GM21529 (cell line): ENCODE measurements around the gene WDFY1.

Source experiments
- ATAC-seq: cut with Tn5 transposase; IDR thresholded peaks from one replicate; pipeline ENCODE4 v1.9.1; 2021; ENCODE audit not compliant: unreplicated experiment

WDFY1 gene

DNA sequence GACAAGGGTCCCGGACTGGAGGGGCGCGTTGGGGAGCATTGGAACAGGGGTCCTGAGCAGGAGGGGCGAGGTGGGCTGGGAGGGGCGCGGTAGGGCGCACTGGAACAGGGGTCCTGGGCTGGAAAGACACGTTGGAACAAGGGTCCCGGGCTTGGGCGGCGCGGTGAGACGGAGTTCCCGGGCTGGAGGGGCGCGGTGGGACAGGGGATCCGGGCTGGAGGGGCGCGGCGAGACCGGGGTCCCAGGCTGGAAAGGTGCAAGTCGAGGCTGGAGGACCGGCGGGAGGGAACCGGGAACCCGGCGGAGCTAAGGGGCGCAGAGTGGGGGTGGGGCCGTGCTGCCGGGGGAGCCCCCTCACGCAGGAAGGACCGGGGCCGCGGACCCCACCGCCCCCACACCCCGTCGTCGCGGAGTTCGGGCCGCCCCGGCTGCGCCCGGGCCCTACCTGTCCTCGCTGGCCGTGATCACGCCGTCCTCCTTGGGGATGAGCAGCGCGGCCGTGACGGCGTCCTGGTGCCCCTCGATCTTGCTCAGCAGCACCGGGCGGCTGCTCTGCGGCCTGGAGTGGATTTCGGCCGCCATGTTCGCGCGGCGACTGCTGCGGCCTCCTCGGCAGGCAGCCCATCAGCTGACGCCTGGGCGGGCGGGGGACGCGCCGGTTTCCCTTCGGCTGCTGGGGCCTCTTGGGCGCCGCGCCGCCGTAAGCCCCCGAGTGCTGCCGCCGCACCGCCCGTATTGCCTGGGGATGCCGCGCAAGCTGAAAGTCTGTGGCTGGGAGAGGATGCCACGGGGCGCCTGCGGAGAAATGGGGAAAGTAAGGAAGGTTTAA, at the start of gene WDFY1:
WDFY1 (minus strand) TSS at position 633 of the 829 bp plus-strand sequence; CDS start at position 582, 51 bp downstream.
- ATAC-seq: peak; percentile 78

DNA sequence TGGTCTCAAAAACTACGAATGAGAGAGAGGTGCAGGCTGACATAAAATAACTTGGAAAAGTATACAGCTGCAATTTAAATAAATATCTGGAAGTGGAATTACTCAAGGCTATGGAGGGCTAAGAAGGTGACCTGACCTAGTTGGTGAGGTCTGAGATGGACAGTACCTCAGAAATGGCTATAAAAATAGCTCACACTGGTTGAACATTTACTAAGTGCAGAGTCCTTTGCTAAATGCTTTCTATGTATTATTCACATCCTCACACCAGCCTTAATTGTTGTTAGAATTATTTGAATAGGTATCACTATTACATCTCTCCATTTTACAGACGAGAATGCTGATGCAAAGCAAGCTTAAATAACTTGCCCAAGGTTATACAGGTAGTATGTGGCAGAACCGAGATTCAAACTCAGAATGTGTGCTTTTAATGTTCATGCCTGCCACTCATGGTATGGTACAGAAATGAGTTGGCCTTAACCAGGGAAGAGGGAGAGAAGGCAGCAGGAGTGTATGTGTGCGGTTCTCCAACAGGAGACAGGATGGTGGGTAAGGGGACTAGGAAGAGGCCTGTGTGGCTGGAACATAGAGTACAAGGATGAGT, 49.5 kb upstream of the WDFY1 start:
- ATAC-seq: no peak

DNA sequence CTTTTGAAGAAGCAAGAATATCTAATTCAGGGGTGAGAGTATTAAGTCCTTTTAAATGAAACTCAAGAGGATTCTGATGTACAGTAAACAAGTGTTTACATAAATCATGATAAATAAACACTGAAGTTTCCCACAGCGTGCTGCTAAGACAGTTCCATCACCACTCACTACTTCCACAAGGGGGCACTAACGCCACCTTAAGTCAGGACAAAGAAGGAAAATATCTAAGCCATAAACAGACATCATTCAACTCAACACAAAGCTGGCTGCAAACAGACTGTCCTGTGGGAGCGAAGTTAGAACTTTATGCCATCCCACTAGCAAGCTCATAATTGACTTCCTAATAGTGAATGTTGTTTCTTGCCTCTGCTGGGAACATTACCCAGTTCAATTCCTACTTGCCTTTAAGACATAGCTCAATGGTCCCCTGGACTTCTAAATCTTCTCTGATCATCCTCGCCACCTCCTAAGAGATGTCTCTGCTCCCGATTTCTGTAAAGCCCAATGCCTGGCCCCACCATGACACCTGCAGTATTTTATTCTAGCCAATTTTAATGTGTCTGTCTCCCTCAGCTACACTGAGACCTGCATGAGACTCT, 48.6 kb upstream of the WDFY1 start:
- ATAC-seq: peak; percentile 83

DNA sequence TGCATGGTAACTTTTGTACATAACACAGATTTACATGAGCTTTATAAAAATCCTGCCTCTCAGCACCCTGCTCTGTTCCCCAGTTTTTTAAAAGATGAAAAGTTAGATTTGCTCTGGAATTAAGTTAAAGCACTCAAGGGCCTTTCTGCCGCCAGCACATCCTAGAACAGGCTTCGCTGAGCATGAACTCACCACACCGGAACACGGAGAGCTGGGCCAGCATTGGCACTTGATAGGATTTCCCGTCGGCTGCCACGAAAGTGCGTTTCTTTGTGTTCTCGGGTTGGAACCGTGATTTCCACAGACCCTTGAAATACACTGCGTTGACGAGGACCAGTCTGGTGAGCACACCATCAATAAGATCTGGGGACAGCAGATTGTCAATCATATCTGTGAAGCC, 46.5 kb upstream of the WDFY1 start:
- no peak for ATAC-seq

DNA sequence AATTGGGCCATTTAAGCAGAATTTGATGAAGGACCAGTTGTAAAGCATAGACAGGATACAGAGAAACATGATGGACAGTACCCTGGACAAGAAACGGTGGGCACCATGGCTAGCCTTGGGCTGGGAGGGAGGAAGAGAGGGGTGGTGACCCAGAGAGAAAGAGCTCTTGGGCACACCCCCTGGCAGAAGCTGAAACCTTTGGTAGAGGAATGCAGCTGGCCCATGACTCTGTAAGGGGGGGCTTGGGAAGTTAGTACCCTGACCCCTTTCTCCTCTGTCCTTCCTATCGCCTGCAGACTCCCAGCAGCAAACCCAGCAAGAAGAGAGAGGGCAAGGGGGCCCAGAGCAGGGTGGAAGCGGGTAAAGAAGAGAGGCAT, 44.7 kb upstream of the WDFY1 start:
- no peak for ATAC-seq

DNA sequence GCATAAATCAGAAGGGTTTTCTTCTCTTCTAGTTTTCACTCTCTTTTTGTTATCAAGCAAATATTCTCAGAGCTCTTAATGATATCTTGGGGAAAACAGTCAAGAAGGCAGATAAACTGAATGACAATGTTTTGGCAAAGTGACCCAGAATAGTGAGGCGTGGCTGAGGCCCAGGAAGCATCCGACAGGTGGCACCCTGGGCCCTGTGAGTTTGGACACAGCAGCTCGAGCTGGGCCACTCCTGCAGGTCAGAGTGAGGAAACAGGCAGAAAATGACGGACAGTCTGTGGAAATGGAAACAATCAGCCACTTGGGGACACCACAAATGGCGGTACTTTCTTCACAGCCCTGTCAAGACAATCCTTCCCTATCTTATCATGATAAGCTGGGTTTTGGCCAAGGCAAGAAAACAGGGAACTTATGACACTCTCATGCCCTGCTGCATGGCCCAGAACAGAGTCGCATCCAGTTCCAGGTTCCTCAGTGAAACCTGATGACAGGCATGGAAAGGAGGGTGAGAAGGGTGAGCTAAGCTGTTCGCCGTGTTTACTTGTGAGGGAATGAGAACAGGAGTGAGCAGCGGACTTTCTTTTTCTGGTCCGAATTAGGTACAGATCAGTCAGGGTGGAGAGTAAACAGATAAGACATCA, 44.2 kb upstream of the WDFY1 start:
- ATAC-seq: no peak

DNA sequence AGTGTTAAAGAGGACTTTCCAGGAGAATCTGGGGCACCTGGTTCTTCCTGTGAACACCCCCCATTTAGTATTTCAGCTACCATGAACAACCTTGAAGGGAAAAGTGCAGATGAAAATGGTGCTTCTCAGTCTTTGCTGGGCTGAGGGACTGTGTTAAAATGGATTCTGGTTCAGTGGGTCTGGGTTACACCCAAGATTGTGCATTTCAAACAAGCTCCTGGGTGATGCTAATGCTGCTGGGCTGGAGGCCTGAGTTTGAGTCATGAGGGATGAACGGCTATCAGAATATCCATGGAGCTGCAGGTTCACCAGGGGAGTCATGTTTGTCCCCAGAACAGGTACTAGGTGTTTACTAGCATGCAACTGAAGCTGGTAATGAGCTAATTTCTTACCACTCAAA, 36.1 kb upstream of the WDFY1 start:
- no peak for ATAC-seq

DNA sequence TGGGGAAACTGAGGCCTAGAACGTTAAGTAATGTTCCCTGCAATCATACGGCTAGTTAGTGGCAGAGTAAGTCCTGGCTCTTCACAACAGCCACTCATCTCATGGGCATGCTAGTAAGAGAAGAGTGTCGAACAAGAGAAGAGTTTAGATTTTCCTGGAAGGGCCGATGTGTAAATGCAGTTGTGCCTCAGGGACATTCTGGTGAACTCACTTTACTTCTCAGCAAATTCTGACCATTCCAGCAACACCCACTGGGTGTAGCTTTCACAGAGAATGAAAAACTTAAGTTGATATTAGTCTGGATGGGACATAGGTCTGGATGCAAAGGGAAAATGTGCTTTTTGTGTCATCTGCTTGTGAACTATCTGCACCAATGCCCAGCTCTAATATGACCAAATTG, 35.7 kb upstream of the WDFY1 start:
- no peak for ATAC-seq

- ATAC-seq: no peak
Measured at GRCh38 chr2:223980397-223980735, 35.2 kb upstream of the WDFY1 start.

DNA sequence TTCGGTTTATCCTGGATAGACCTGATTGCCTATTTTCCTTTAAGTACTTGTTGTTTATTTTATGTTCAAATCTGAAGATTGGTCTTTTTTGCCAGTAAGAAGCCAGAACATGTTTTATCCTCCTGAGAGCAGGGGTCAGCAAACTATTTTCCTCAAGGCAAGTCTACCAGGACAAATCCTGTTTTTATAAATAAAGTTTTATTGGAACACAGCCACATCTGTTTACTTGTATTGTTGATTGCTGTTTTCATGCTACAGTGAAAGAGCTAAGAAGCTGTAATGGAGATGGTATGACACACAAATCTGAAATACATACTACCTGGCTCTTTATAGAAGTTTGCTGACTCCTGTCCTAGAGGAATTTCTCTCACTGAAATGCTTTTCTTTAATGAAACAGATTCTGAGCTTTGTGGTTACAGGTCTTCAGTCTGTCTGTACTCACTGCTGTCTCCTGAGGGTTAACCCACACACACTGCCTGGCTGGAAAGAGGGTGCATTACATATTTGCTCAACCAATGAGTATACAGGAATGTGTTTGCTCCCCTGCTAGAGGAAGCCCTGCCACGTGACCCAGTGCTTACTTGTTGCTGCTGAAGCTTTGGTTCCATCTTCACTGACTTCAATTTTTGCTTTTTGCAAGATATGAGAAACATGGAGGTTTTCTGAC, 34.7 kb upstream of the WDFY1 start:
- ATAC-seq: peak; percentile 48

DNA sequence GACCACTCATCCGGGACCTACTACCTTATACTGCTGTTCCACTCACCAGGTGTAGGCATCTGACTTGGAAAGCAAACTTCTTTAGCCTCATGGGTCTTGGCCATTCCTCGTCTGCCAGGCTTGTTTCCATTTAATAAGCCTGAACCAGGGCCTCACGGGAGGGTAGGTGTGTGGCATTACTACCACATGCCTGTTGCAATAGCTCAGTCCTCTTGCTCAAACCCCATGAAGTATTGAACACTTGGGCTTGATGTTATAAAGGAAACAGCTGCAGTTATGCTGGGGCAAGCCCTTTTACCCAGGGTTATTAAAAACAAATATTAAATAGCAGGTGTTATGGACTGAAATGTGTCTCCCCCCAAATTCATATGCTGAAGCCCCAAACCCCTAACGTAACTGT, 33.3 kb upstream of the WDFY1 start:
- ATAC-seq: no peak

GRCh38 chr2:223976635-223977226, 31.6 kb upstream of the WDFY1 start:
- ATAC-seq: no peak

DNA sequence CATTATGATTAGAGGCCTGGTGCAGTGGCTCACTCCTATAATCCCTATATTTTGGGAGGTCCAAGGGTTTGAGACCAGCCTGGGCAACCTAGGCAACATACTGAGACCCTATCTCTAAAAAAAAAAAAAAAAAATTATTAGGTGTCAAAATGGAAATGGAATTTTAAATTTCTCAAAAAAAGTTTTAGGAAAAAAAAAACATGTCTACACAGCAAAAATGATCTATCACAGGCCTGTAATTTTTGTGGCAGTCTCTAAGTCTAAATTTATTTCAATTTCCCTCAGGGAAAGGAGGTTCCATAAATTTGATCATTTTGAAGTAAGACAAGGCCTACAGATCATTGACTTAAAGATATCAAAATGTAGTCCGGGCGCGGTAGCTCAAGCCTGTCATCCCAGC, 28.5 kb upstream of the WDFY1 start:
- no peak for ATAC-seq

DNA sequence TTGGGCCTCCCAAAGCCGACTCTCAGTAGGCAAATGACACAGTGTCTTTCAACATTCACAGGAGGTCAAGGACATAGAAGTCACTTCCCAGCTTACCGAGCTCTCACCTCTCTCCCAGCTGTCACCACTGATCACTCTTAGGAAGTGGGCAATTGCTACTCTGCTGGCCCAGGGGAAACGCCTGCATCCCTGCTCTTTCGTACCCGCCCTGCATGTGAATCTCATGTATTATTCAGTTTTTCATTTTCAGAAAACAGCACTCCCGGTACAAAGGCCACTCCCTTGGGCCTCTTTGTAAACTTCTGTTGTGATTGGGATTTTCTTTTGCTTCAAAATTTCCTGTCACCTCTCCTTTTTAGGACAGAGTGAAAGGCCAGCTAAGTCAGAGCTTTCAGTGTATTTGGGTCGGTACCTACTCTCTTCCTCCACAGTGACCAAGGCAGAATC, 27.5 kb upstream of the WDFY1 start:
- ATAC-seq: no peak

GRCh38 chr2:223971731-223972130, 26.6 kb upstream of the WDFY1 start:
- no peak for ATAC-seq

DNA sequence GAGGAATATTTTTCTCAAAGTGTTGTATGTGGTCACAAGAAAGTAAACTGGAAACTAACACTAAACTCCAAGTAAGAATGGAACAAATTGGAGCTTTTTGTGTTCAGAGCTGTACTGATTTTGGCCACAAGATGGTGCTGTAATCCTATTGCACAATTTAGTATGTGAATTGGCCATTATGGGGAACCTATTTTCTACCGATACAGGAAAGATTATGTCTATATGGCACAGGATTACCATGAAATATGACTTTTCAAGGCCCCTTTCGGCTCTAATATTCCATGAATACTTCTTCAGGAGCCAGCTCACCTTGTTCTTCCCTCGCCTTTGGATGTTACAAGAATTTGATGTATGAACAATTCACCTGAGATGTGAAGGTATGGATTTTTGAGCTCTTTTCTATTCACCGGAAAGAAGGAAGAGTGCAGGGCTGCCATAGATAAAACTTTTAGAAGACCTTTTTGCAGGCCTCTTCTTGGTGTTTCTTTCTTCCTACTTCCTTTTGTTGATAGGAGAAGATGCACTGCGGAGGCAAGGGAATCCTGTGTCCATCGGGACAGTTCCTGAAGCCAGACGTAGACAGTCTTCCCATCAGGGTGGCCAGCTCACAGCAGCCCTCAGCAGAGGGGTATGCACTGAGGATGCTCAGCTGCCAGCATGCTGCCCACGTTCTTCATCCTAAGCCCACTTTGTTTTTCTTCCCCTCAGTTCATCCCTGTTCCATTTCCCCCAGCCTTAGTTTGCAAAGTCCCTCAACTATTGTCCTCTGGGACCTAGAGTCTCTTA, 25.4 kb upstream of the WDFY1 start:
- ATAC-seq: peak; percentile 77

GRCh38 chr2:223969856-223970255, 24.7 kb upstream of the WDFY1 start:
- peak; percentile 27 for ATAC-seq

GRCh38 chr2:223969315-223969714, 24.2 kb upstream of the WDFY1 start:
- ATAC-seq: no peak

DNA sequence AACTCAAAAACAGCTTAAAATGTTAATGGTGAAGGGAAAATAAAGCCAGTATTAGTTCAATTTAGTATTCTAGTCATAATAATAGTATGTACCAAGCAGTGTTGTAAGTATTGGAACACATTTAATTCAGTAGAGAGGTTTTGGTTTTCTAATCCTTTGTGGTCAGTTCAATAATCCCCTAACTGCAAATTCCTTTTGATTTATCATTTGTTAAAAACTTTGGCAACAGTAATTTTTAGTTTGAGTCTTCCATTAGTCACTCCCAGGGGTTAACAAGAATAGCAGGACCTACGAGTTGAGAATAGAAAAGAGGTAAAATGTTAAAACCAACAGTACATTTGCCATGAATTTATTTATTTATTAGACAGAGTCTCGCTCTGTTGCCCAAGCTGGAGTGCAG, 22.8 kb upstream of the WDFY1 start:
- ATAC-seq: no peak

DNA sequence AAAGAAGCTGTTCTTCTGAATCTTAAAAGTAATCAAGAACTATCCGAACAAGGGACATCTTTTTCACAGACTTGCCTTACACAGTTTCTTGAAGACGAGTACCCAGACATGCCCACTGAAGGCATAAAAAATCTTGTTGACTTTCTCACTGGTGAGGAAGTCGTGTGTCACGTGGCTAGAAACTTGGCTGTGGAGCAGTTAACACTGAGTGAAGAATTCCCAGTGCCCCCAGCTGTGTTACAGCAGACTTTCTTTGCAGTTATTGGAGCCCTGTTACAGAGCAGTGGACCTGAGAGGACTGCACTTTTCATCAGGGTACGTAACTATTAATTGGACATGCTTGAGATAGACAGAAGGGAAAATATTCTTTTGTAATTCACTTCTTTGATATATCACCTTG, 14.6 kb upstream of the WDFY1 start:
- ATAC-seq: no peak
